Right lobe of liver (tissue), 4 donors: ENCODE results near the gene MTFMT.

Source experiments
- POLR2A ChIP-seq: fragments of 450-650 bp; IDR thresholded peaks from one replicate; pipeline ENCODE4 v1.6.1; 2017; ENCODE audit warnings: antibody characterized with exemption, mild to moderate bottlenecking
- TF ChIP-seq, protein P1 (sequence below), 4 donors: fragments of 200-600 bp in 3 of 4; fragments of 450-650 bp in 1 of 4; IDR thresholded peaks; one replicate each; pipeline versions ENCODE4 v1.5.1 to v1.8.0; 2016 to 2022; ENCODE audit warnings: antibody characterized with exemption in 4 of 4, mild to moderate bottlenecking in 2 of 4
- donor health status: DM: no; HTN: no; CAD: no.
- donor health status: DM: no; HTN: no; CAD: no.
- donor health status: DM: no; HTN: yes; CAD: no.

DNA sequence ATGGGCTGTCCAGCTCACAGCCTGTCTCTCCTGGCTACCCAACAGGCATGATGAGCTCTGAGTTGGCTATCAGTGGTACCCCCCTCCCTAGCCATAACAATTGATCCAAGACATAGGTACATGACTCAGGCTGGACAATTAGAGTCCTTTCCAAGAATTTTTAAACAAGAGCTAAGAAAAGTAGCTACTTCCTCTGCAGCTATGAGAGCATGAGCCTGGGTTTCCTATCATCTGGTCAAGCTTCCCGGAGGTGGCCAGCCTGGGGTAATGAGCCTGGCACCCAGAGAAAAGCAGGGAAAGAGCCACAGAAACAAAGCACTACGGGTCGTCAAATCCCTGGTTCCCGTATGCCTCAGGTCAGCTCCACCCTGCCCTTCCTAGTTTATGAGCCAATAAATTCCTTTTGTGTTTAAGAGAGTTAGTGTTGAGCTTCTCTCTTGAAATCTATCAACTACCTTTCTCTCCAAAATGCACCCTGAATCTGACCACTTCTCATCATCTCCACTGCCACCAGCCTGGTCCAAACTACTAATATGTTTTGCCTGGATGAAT, 13.4 kb upstream of the MTFMT start:
- TF ChIP-seq, protein P1, sequence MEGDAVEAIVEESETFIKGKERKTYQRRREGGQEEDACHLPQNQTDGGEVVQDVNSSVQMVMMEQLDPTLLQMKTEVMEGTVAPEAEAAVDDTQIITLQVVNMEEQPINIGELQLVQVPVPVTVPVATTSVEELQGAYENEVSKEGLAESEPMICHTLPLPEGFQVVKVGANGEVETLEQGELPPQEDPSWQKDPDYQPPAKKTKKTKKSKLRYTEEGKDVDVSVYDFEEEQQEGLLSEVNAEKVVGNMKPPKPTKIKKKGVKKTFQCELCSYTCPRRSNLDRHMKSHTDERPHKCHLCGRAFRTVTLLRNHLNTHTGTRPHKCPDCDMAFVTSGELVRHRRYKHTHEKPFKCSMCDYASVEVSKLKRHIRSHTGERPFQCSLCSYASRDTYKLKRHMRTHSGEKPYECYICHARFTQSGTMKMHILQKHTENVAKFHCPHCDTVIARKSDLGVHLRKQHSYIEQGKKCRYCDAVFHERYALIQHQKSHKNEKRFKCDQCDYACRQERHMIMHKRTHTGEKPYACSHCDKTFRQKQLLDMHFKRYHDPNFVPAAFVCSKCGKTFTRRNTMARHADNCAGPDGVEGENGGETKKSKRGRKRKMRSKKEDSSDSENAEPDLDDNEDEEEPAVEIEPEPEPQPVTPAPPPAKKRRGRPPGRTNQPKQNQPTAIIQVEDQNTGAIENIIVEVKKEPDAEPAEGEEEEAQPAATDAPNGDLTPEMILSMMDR (IDR thresholded peaks at IDR 0.05) = no peak
- TF ChIP-seq POLR2A = no peak
